SK-N-SH (cell line): ENCODE measurements around the gene MTURN.

Source experiments
- CTCF ChIP-seq: fragments of 200-600 bp; sonication (generic); IDR thresholded peaks from 2 replicates; pipeline ENCODE4 v1.6.1; 2017; ENCODE audit warnings: antibody characterized with exemption, mild to moderate bottlenecking, moderate library complexity
- EZH2phosphoT487 ChIP-seq: fragments of 200-600 bp; sonication (generic); IDR thresholded peaks from 2 replicates; pipeline ENCODE4 v1.6.1; 2017; ENCODE audit warnings: low read depth, mixed run types, mild to moderate bottlenecking, antibody characterized with exemption, moderate library complexity, borderline replicate concordance
- MAX ChIP-seq: IDR thresholded peaks from 2 replicates; pipeline ENCODE4 v1.4.0; 2012; ENCODE audit warnings: low read depth
- POLR2AphosphoS5 ChIP-seq: IDR thresholded peaks from 2 replicates; pipeline ENCODE4 v1.6.1; 2012; ENCODE audit warnings: low read depth, low read length
- SMC3 ChIP-seq: IDR thresholded peaks from 2 replicates; pipeline ENCODE4 v1.6.1; 2012; ENCODE audit warnings: low read depth, low read length, improper control_type of control experiment

GRCh38 chr7:30155481-30155880 is 20.7 kb downstream of the MTURN start:
- TF ChIP-seq SMC3 (no peak), POLR2AphosphoS5 (no peak), CTCF (no peak), EZH2phosphoT487 (no peak), MAX (no peak)
